Activated CD8-positive, alpha-beta T cell treated with anti-CD3 and anti-CD28 coated beads, Interleukin-2, amount 10 ng/mL, durations not matched to agents 7 days and 5 days (primary cell): ENCODE results near the gene TMSB15B. TPM values are rescaled to one million over a fixed set of nuclear protein-coding genes. Genes with fewer than 3 reads are reported as not detected.

Source experiments
- total RNA-seq, 2 experiments: library from RNA; stranded (reverse); gene quantifications; one replicate each; pipeline ENCODE4 v1.2.3, GENCODE V29; 2021

TMSB15B gene
- total RNA-seq, 2 experiments from 2014 or later: 9.4 to 9.6 TPM

Other genes with a start within 250 kb of the TMSB15B start
- not detected for gene PLP1, start 185.8 kb upstream of the TMSB15B start, total RNA-seq
- under 1 TPM; 0.29 to 0.31 TPM for gene RAB9B, start 130.4 kb upstream of the TMSB15B start, total RNA-seq
- not detected for gene H2BW1, start 51.1 kb downstream of the TMSB15B start, total RNA-seq
- not detected for gene H2BW2, start 77.3 kb downstream of the TMSB15B start, total RNA-seq
- gene TMSB15C, start 113.6 kb downstream of the TMSB15B start, total RNA-seq: 1 to 10 TPM; 4.8 to 6.1 TPM
- gene ZCCHC18, start 149.9 kb downstream of the TMSB15B start, total RNA-seq: 1 to 10 TPM; 2.2 to 3.8 TPM
- gene SLC25A53, start 194.4 kb downstream of the TMSB15B start, total RNA-seq: 1 to 10 TPM; 8.7 to 8.9 TPM
- 10 to 100 TPM; 11.6 to 12.7 TPM for gene FAM199X, start 203.8 kb downstream of the TMSB15B start, total RNA-seq